Activated CD4-positive, alpha-beta T cell treated with anti-CD3 and anti-CD28 coated beads for 48 hours (primary cell): Measurements from ENCODE around the gene CHN1.

ENCODE experiments used
- DNase-seq: peaks from one replicate; pipeline ENCODE4 v3.0.0-alpha.2; 2020

The CHN1 gene

GRCh38 chr2:174780191-174780840 is 224.9 kb downstream of the CHN1 start:
- DNase-seq = peak; percentile 23

DNA sequence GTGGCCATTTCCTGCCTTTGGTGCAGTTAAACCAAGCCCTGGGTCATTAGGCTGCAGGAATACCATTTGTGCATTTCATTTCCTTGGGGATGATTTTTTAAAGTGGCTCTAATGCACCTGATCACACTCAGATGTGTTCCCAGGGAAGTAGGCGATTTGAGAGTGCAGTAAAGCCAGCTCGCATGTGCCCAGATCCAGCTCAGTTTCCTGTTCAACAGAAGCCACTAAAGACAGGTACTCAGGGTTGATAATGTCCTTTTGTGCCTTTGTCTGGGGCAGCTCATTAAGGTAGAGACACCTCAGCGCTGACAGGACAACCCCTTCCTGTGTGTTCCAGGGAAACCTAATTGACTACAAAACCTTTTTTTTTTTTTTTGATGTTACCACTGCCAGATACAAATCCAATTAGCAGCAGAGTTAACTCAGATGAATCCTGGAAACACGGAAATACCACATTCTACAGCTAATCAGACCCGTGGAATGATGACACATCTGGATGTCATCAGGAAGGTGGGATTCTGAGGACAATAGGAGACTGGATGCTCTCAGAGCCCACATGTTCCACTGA is 225.7 kb downstream of the CHN1 start:
- DNase-seq = no peak

DNA sequence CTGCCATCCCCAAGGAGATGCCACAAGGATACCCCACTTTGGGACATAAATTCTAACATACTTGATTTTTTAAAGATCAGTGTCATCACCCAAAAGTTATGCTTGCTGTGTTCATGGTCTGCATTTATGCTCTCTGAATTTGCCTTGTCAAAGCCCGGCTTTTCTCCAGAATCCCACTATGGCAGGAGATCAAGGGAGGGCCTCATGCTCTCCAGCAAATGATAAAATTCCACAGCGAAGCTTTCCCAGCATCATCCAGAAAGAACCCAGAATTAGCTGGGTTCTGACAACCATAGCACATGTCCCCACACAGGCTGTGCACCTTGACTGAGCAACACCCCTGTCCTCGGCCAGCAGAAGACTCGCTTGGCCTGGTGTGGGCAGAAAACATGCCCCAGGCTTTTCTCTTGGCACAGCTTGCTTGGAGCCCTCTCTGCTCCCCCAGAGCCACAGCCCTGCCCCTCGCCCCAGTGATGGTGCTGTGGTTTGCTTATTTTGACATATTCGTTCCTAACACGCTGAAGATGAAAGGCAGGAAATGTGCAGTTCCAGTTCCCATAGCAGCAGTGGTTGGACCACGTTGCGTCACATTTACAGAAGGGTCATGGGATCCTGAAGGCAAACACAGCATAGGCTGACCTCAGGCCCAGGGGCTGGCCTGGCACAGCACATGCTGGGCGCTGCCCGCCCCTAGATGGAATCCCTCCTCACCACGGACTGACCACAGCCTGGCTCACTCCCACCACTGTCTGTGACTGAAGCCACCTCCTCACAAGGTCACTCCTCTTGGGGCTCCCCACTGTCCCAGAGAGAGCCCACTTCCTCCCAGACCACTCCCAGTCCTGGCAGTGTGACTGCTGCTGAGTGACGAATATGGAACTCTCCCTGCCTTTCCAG is 226.8 kb downstream of the CHN1 start:
- peak; percentile 77 for DNase-seq

- no peak for DNase-seq
These were observed 227.7 kb downstream of the CHN1 start for GRCh38 chr2:174777347-174778084.

DNA sequence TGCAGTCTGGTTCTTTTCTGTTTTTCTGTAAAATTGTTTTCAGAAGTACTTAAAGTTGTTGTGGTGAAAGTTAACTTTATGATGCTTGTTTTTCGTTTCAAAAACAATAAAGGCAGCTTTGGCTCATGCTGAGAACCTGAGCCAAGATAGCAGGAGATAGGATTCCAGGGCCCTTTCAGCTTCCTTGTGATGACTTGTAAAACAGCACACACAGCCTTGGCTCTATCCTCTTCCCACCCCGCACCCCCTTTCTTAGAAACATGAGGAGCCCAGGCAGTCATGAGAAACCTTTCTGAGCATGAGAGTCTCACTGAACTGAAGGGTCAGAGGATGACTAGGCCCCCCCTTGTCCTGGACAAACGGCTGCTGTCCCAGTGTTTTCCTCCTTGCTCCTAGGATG is 228.5 kb downstream of the CHN1 start:
- DNase-seq = no peak

DNA sequence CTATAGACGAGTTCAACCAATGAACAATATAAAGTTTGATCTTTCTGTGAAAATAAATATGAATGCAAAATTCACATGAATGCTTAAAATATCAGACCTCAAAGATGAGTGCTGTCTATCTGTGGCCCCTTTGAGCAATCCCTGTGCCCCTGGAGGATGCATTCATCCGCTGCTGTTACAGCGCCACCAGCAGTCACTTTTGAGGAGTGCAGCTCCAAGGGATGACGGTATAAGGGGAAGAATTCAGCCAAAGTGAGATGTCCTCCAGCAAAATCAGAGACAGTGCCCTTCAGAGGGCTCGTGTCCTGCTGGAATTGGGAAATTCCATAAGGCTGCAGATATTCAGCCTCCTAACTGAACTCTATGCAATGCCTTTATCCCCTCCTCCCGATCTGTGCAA is 229.0 kb downstream of the CHN1 start:
- DNase-seq = peak; percentile 38

DNA sequence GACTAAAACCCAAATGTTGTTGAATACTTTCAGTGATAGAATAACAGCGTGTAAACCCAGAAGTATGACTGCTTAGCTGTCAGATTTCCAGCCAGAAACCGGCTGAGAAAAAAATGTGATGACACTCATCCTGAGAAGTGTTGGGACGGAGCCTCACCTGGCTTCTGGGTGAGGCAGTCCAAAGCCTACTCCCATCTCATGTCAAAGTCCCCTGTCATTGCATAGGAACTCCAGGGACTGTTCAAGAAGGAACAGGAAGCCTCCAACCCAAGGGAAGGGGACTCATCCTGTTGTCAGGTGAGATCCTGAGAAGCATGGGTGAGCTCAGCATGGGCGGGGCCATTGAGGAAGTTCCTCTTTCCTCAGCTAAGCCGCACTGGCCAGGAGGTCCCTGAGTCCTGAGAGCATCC is 229.6 kb downstream of the CHN1 start:
- no peak for DNase-seq

DNA sequence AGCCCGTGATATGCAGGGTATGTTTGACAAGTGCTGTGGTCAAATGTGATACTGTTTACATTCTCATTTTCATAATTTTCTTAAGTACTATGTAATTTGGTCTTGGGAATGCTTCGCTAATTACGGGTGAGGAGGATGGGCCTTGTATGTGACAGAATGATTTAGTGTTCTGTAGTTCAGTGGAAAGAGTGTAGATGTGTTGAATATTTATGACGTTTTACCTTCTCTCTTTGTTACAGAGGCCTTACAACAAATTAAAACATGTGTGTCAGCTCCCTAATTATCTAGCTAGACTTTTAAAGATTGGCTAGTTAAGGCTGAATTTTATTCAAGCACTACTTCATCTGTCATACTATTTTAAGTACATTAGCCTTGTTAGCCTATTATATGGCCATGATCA is 230.3 kb downstream of the CHN1 start:
- DNase-seq = no peak

DNA sequence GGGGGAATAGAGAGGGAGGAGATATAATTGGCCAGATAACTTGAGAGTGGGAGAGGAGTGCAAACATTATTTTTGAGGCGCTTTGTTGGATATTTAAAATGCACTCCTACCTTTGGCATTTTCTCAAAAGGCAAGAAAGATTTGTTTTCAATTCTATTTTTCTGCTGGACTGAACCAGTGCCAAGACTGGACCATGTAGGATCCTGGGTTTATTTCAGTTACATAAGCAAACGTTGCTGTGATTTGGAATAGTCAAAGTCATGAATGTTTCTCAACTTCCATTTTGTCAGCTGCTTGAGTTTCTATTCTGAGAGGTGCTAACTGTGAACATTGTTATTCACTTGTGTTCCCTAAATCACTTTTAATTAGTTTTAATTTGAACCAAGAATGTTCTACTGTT is 232.0 kb downstream of the CHN1 start:
- no peak for DNase-seq

- no peak for DNase-seq
These were observed 232.7 kb downstream of the CHN1 start for GRCh38 chr2:174772472-174772801.

DNA sequence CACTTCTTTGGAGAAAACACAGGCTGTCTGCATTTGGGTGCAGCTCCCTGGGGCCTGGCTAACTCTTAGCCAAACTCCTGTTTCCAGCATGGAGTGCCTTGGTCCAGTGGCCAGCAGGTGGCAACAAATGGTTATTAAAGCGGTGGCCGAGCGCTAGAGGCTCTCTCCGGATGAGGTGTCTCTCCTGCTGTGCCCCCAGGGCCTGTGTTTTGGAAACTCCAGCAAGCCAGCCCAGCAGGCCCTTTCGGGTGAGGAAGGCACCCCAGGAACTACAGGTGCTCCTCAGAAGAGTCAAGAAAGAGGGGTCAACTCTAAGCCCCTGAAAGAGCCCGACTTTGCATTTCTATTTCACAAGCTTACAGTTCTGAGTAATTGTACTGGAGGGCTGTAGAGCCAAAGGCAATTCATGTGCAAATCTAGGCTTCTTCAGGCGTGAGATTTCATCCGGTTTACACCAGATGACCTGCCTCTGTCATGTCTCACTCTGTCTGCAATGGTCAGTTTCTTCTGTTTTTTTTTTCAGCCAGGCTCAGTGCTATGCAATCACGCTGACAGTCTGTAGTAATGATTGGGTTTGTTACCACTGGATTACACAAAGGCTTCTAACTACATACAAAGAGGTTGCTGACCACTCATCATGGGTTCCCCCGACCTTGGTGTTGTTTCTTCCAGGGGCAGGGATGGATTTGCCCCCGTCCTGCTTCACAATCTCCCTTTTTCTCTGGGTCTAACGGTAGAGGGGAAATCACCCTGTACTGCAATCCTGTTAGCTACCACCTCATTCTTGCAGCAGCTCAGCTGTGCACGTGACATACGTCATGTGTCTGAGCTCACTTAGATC is 233.3 kb downstream of the CHN1 start:
- DNase-seq = peak; percentile 66

DNA sequence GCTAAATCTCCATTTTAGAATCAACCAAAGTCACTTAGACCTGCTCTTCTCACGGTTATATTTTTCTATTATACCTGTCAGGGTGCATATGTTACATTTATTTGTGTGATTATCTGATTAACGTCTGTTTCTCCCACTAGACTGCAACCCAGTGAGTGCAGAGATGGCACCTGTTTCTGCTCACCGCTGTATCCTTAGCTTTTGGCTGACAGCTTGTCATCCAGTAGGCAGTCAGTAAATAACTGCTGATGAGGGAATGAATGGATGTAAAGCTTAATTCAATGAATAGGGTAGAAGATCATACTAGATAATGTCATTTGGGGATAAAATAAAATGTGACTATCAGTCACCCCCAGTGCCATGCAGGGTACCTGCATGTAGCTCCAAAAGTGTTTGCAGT is 234.0 kb downstream of the CHN1 start:
- DNase-seq = no peak

- no peak for DNase-seq
These were observed 236.6 kb downstream of the CHN1 start for GRCh38 chr2:174768557-174768956.

DNA sequence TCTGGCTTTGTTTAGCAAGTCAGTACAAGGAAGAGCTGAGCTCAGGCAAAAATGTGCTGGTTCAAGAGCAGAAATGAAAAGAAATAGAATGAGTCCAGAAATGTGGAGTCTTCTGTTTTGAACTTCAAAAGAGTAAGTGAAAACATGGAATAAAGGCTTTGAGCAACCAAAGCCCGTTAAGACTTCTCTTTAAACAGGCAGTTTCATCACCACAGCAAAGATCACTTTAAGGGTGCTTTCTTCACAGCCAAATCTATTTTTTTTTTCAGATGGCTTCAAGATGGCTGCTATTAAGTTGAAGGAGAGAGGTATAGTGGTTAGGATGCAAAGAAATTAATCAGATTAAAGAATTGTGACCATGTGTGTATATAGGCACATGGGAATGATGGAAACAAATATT is 238.9 kb downstream of the CHN1 start:
- no peak for DNase-seq

DNA sequence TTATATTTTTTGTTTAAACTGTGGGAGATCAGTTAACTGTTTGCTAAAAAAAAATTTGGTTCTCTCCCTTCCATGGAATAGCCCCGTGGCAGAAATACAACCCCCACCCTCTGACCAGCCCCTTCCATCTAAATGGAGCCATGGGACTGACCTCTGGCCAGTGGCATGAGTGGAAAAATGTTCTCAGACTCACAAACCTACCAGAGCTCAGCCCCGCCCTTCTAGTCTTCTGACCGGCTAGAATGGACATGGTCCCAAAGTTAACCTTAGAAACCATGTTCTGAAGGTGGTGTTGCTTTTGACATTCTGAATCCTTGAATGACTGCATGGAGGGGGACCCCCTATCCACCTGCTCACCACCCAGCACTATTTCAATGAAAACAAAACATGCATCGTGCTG is 239.6 kb downstream of the CHN1 start:
- DNase-seq = no peak

GRCh38 chr2:174764280-174765255 is 240.6 kb downstream of the CHN1 start, which contains the start of gene CHRNA1:
Gene CHRNA1 (minus strand): TSS chr2:174764472. CDS start chr2:174764394, 78 bp downstream.
- no peak for DNase-seq

DNA sequence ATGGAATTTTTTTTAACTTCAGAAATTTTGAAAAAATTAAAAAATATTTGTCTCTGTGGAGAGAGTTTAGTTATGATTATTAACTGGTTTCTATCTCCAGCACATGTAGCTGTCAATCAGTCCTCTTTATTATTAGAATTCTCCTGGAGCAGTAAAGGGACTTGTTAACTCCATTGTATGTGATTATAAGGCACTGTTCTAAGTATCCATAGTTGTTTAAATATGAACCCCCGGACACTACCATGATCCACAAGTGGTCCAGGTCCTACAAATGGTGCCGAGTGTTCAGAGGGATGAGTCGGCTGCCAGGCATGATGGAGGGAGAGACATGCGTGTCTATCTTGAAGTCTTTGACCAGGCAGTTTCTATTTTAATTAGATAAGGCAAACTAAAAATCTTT is 241.4 kb downstream of the CHN1 start:
- DNase-seq = no peak

DNA sequence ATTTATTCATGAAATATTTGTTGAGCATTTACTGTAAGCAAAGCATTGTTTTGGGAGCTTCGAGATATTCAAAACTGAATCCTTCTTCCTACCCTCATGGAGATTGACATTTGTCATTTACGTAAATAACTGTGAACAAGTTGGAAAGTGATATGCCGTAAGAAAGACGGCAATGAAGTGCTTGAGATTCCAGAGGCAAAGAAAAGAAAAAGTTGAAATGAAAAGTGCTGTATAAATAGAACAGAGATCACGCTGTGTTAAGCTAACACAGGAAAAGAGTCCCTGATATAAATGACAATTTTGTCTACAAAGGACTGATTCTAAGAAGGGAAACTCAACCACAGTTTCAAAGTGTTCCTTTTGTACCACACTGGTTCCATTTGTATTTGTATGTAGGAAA is 242.7 kb downstream of the CHN1 start:
- DNase-seq = no peak

DNA sequence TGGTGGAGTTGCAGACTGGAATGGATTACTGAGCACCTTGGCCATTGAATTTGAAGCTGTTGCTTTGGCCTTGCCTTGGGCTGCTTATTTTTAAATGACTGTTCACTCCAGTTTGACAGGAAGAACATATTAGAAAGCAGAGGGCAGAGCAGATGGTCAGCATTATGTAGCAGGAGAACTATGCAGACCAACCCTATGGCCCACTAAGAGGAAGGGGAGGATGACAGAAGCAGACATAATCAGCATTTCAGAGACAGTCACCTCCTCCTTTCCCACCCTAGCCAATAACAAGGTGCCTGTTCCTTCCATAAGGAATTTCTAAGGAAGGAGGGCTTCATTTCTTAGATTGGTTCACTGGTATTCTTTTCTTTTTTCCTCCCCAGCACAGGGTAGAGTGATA is 243.3 kb downstream of the CHN1 start:
- no peak for DNase-seq

- no peak for DNase-seq
These were observed 244.2 kb downstream of the CHN1 start for GRCh38 chr2:174760845-174761473.
